ENCODE data around the gene DEPDC5.

DNA sequence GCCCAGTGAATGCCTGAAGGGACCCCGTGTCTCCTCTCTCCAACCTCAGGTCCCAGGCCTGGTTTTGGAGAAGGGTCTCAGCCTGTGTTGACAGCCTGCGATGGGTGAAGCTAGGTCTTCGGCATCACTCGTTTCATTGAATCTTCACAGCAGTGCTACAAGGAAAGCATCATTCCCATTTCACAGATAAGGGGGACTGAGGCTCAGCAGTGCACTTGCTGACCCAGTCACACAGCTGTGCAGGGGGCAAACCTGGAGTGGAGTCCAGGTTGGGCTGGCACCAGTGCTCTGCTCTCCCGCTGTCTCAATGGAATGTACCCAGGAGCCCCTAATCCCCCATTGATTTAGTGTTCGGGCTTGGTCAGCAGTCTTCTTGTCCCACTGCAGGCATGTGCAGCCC, 179.6 kb downstream of the DEPDC5 start:
- TF ChIP-seq POLR2A (IDR thresholded peaks at IDR 0.05) = no peak
- TF ChIP-seq, protein P1, sequence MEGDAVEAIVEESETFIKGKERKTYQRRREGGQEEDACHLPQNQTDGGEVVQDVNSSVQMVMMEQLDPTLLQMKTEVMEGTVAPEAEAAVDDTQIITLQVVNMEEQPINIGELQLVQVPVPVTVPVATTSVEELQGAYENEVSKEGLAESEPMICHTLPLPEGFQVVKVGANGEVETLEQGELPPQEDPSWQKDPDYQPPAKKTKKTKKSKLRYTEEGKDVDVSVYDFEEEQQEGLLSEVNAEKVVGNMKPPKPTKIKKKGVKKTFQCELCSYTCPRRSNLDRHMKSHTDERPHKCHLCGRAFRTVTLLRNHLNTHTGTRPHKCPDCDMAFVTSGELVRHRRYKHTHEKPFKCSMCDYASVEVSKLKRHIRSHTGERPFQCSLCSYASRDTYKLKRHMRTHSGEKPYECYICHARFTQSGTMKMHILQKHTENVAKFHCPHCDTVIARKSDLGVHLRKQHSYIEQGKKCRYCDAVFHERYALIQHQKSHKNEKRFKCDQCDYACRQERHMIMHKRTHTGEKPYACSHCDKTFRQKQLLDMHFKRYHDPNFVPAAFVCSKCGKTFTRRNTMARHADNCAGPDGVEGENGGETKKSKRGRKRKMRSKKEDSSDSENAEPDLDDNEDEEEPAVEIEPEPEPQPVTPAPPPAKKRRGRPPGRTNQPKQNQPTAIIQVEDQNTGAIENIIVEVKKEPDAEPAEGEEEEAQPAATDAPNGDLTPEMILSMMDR (IDR thresholded peaks at IDR 0.05) = no peak
